ENCODE results near the gene PITPNC1. TPM values are rescaled to one million over a fixed set of nuclear protein-coding genes. Genes with fewer than 3 reads are reported as not detected.
A peak's percentile ranks its signal among the peaks of the same experiment; 100 is the strongest.
"Not testable (repeated sequence)": the region's sequence is repeated elsewhere in the genome, so short reads cannot be mapped to it uniquely, and the experiment has no call there.

PITPNC1 gene
- total RNA-seq, 4 donors from 2014 or later: 14.1 to 35.5 (median 31.8) TPM

GRCh38 chr17:67478401-67479041 is 101.4 kb downstream of the PITPNC1 start:
- Histone ChIP-seq H3K9me3 (no peaks in the 10 kb centered on the region), H3K27me3 (no peaks in the 10 kb centered on the region), H3K36me3 (no peaks in the 10 kb centered on the region), H3K27ac (replicated peaks in 1 of 4) (peak overlapping the region; percentile 49 to 59 (median 54)), H3K4me1 (peaks cover 29 to 79% (median 73%) of the 10 kb centered on the region in 4 donors), H3K4me3 (peak overlapping the region in 1 of 4 donors; percentile 3)
- intact Hi-C loops (cut with DNase I): loop anchor here (10.0 kb wide), 1 partner anchor 156 kb away; no protein-coding TSS in a partner anchor
- no peak for TF ChIP-seq CTCF (IDR thresholded peaks at IDR 0.05)
- no peak for TF ChIP-seq EP300 (IDR thresholded peaks at IDR 0.05)
- no peak for TF ChIP-seq POLR2AphosphoS5 (IDR thresholded peaks at IDR 0.05)
- TF ChIP-seq POLR2A (IDR thresholded peaks at IDR 0.05; ENCODE audit: low read depth): no peak
- WGBS: 85% methylated on average over 8 of the region's 8 CpGs
- no peak for DNase-seq (ENCODE audit: extremely low spot score)

GRCh38 chr17:67479148-67479547 is 102.1 kb downstream of the PITPNC1 start:
- intact Hi-C loops (cut with DNase I): loop anchor here (10.0 kb wide), 1 partner anchor 156 kb away; no protein-coding TSS in a partner anchor
- Histone ChIP-seq H3K4me1 (peaks cover 25 to 75% (median 68%) of the 10 kb centered on the region in 4 donors), H3K9me3 (no peaks in the 10 kb centered on the region), H3K27me3 (no peaks in the 10 kb centered on the region), H3K27ac (replicated peaks in 1 of 4) (peak overlapping the region; percentile 49 to 59 (median 54)), H3K36me3 (no peaks in the 10 kb centered on the region), H3K4me3 (no peak overlapping the region)
- 75% methylated on average over 3 of the region's 3 CpGs for WGBS
- no peak for DNase-seq (ENCODE audit: extremely low spot score)
- TF ChIP-seq CTCF (IDR thresholded peaks at IDR 0.05) (no peak), POLR2AphosphoS5 (IDR thresholded peaks at IDR 0.05) (no peak), EP300 (IDR thresholded peaks at IDR 0.05) (no peak), POLR2A (IDR thresholded peaks at IDR 0.05; ENCODE audit: low read depth) (no peak)

- DNase-seq (ENCODE audit: extremely low spot score); H3K9me3 ChIP-seq; H3K4me3 ChIP-seq; H3K36me3 ChIP-seq; H3K27me3 ChIP-seq: not testable (repeated sequence)
- H3K4me1 ChIP-seq: peaks cover 11 to 63% (median 57%) of the 10 kb centered on the region in 4 donors
- intact Hi-C loops (cut with DNase I): loop anchor here (10.0 kb wide), 1 partner anchor 204 kb away; no protein-coding TSS in a partner anchor
- peak overlapping the region; percentile 15 to 59 (median 27) for H3K27ac ChIP-seq (replicated peaks in 1 of 4)
- whole genome bisulfite sequencing: over 99% methylated on average over 11 of the region's 11 CpGs
These were observed 103.9 kb downstream of the PITPNC1 start for GRCh38 chr17:67480959-67481358.

- H3K4me1 ChIP-seq: peaks cover 11 to 64% (median 64%) of the 10 kb centered on the region in 4 donors
- DNase-seq (ENCODE audit: extremely low spot score): no peak
- H3K4me3 ChIP-seq: no peak overlapping the region
- intact Hi-C loops (cut with DNase I): loop anchor here (10.0 kb wide), 1 partner anchor 203 kb away; no protein-coding TSS in a partner anchor
- 65% methylated on average over 4 of the region's 4 CpGs for WGBS
- H3K27me3 ChIP-seq: no peaks in the 10 kb centered on the region
- TF ChIP-seq POLR2A (IDR thresholded peaks at IDR 0.05; ENCODE audit: low read depth): no peak
- TF ChIP-seq POLR2AphosphoS5 (IDR thresholded peaks at IDR 0.05): peak in 1 of 2 donors; percentile 58
- peak overlapping the region in 3 of 4 donors; percentile 15 to 20 (median 19) for H3K27ac ChIP-seq (replicated peaks in 1 of 4)
- H3K9me3 ChIP-seq: no peaks in the 10 kb centered on the region
- no peaks in the 10 kb centered on the region for H3K36me3 ChIP-seq
These were observed 104.7 kb downstream of the PITPNC1 start for GRCh38 chr17:67481808-67482207.

- Histone ChIP-seq H3K27me3 (no peaks in the 10 kb centered on the region), H3K4me1 (peaks cover 15 to 73% (median 70%) of the 10 kb centered on the region in 4 donors), H3K4me3 (no peak overlapping the region), H3K9me3 (no peaks in the 10 kb centered on the region), H3K27ac (replicated peaks in 1 of 4) (peak overlapping the region in 2 of 4 donors; percentile 10 to 19), H3K36me3 (no peaks in the 10 kb centered on the region)
- 96% methylated on average over 3 of the region's 3 CpGs for WGBS
- intact Hi-C loops (cut with DNase I): loop anchor here (10.0 kb wide), 1 partner anchor 202 kb away; no protein-coding TSS in a partner anchor
- no peak for DNase-seq (ENCODE audit: extremely low spot score)
- TF ChIP-seq CTCF (IDR thresholded peaks at IDR 0.05): no peak
- TF ChIP-seq EP300 (IDR thresholded peaks at IDR 0.05): no peak
- TF ChIP-seq POLR2AphosphoS5 (IDR thresholded peaks at IDR 0.05): no peak
- TF ChIP-seq POLR2A (IDR thresholded peaks at IDR 0.05; ENCODE audit: low read depth): no peak
These were observed 105.7 kb downstream of the PITPNC1 start for GRCh38 chr17:67482764-67483163.

Data from esophagus muscularis mucosa (tissue), 4 donors.